ENCODE results near the gene KIF4B.

The KIF4B gene

DNA sequence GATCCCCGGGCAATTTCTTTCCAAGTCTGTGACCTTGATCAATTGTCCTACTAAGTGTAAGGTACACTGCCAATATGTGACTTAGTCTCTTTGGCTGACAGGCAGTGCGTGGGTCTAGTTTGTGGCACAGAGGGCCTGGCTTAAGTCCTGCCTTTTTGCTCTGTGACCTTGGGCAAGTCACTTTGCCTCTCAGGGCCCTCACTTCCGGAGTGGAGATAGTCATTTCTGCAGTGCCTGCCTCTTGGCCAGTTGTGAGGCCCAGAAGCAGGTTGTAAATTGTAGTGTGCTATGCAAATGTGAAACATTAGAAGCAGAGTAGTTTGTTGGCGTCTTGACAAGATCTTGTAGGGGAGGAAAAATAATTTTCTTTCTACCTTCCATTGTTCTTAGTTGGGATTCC, 39.0 kb downstream of the KIF4B start:
- no peaks in the 10 kb centered on the region for H3K9me3 ChIP-seq (ENCODE audit: control insufficient read depth, insufficient read depth, low read length)
- no peaks in the 10 kb centered on the region for H3K36me3 ChIP-seq (ENCODE audit: control insufficient read depth, low read length)
- no peaks in the 10 kb centered on the region for H4K20me1 ChIP-seq (ENCODE audit: control insufficient read depth, insufficient read depth, low read depth, low read length)
- no peaks in the 10 kb centered on the region for H3F3A ChIP-seq (ENCODE audit: control insufficient read depth, insufficient read depth)
- H3K9me2 ChIP-seq (replicated peaks; ENCODE audit: control insufficient read depth, low read length): no peaks in the 10 kb centered on the region
- TF ChIP-seq, protein P1, sequence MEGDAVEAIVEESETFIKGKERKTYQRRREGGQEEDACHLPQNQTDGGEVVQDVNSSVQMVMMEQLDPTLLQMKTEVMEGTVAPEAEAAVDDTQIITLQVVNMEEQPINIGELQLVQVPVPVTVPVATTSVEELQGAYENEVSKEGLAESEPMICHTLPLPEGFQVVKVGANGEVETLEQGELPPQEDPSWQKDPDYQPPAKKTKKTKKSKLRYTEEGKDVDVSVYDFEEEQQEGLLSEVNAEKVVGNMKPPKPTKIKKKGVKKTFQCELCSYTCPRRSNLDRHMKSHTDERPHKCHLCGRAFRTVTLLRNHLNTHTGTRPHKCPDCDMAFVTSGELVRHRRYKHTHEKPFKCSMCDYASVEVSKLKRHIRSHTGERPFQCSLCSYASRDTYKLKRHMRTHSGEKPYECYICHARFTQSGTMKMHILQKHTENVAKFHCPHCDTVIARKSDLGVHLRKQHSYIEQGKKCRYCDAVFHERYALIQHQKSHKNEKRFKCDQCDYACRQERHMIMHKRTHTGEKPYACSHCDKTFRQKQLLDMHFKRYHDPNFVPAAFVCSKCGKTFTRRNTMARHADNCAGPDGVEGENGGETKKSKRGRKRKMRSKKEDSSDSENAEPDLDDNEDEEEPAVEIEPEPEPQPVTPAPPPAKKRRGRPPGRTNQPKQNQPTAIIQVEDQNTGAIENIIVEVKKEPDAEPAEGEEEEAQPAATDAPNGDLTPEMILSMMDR (IDR thresholded peaks at IDR 0.05; ENCODE audit: low read depth, low read length, poor library complexity, severe bottlenecking): no peak
- no peak for TF ChIP-seq EZH2phosphoT487 (IDR thresholded peaks at IDR 0.05; ENCODE audit: borderline replicate concordance, low read length)
- no peaks in the 10 kb centered on the region for H3K27me3 ChIP-seq (ENCODE audit: control insufficient read depth, low read length)
- no peaks in the 10 kb centered on the region for H3K79me2 ChIP-seq (ENCODE audit: control insufficient read depth, low read length)
- H3K4me2 ChIP-seq (ENCODE audit: low read length): no peak overlapping the region
- H3K27ac ChIP-seq (ENCODE audit: low read depth, low read length): no peak overlapping the region
- H3K4me1 ChIP-seq (ENCODE audit: control insufficient read depth, low read length): peaks cover 6% of the 10 kb centered on the region
- no peak overlapping the region for H3K4me3 ChIP-seq (ENCODE audit: low read length)

DNA sequence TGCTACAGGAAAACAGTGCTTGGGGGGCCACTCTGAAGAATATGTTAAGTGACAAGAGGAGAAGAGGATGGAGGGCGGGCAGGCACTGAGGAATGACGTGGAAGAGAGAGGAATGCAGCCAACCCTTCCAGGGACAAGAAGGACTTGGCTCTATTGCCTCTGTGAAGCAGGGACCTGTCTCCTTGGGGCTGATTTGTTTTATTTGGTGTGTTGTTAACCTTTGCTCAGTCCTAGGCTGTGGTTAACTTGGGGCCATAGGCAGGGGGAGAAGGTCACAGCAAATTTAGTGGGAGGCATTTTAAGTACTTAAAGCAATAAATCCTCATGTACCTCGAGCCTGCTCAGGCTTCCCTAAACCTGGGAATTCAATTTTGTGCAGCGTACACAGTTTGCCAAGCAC, 39.9 kb downstream of the KIF4B start:
- H3K27me3 ChIP-seq (ENCODE audit: control insufficient read depth, low read length): no peaks in the 10 kb centered on the region
- no peak for TF ChIP-seq EZH2phosphoT487 (IDR thresholded peaks at IDR 0.05; ENCODE audit: borderline replicate concordance, low read length)
- TF ChIP-seq, protein P1 (IDR thresholded peaks at IDR 0.05; ENCODE audit: low read depth, low read length, poor library complexity, severe bottlenecking): no peak

DNA sequence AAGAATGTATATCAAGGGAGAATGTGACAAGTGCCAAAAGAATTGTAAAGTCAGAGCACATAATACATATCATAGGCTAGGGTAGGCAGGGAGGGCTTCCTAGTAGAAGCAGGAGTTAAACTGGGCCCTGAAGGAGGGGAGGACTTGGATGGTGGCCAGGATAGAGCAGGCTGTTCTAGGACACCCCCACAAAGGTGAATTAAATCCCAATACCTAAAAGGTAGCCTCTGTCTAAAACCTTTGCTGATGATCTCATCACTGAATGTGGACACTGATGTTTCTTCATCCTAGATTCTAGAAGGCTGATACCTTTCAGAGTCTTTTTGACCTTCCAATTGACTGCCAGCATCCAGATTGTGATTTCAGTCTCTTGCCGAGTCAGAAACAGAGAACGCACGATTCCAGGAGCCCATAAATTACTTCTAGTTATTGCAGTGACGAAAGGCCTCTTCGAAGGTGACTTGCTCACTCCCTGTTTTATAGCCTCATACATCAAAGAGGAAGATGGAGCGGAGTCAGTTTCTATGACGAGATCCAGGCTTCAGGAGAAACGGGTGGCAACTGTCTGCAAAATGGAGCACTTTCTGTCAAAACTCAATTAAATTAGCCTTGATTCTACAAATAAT, 43.2 kb downstream of the KIF4B start:
- TF ChIP-seq, protein P1 (IDR thresholded peaks at IDR 0.05; ENCODE audit: low read depth, low read length, poor library complexity, severe bottlenecking): no peak
- no peak for TF ChIP-seq EZH2phosphoT487 (IDR thresholded peaks at IDR 0.05; ENCODE audit: borderline replicate concordance, low read length)
- no peaks in the 10 kb centered on the region for H3K36me3 ChIP-seq (ENCODE audit: control insufficient read depth, low read length)
- no peaks in the 10 kb centered on the region for H3K9me3 ChIP-seq (ENCODE audit: control insufficient read depth, insufficient read depth, low read length)
- H3K4me3 ChIP-seq (ENCODE audit: low read length): no peak overlapping the region
- H3K9me2 ChIP-seq (replicated peaks; ENCODE audit: control insufficient read depth, low read length): no peaks in the 10 kb centered on the region
- H3K4me2 ChIP-seq (ENCODE audit: low read length): no peak overlapping the region
- H3K27ac ChIP-seq (ENCODE audit: low read depth, low read length): no peak overlapping the region
- H3K4me1 ChIP-seq (ENCODE audit: control insufficient read depth, low read length): peaks cover 6% of the 10 kb centered on the region
- H3K79me2 ChIP-seq (ENCODE audit: control insufficient read depth, low read length): no peaks in the 10 kb centered on the region
- no peaks in the 10 kb centered on the region for H3F3A ChIP-seq (ENCODE audit: control insufficient read depth, insufficient read depth)
- H4K20me1 ChIP-seq (ENCODE audit: control insufficient read depth, insufficient read depth, low read depth, low read length): no peaks in the 10 kb centered on the region
- no peaks in the 10 kb centered on the region for H3K27me3 ChIP-seq (ENCODE audit: control insufficient read depth, low read length)

More for the DNA sequence above, 39.9 kb downstream of the KIF4B start:
- H3K36me3 ChIP-seq (ENCODE audit: control insufficient read depth, low read length): no peaks in the 10 kb centered on the region
- H3K4me3 ChIP-seq (ENCODE audit: low read length): no peak overlapping the region
- H3K4me2 ChIP-seq (ENCODE audit: low read length): no peak overlapping the region
- peaks cover 6% of the 10 kb centered on the region for H3K4me1 ChIP-seq (ENCODE audit: control insufficient read depth, low read length)
- no peaks in the 10 kb centered on the region for H3K9me2 ChIP-seq (replicated peaks; ENCODE audit: control insufficient read depth, low read length)
- no peaks in the 10 kb centered on the region for H3K79me2 ChIP-seq (ENCODE audit: control insufficient read depth, low read length)
- H3F3A ChIP-seq (ENCODE audit: control insufficient read depth, insufficient read depth): no peaks in the 10 kb centered on the region
- H4K20me1 ChIP-seq (ENCODE audit: control insufficient read depth, insufficient read depth, low read depth, low read length): no peaks in the 10 kb centered on the region
- no peaks in the 10 kb centered on the region for H3K9me3 ChIP-seq (ENCODE audit: control insufficient read depth, insufficient read depth, low read length)
- H3K27ac ChIP-seq (ENCODE audit: low read depth, low read length): no peak overlapping the region
